ENCODE measurements around the gene SLC10A3. TPM values are rescaled to one million over a fixed set of nuclear protein-coding genes. Genes with fewer than 3 reads are reported as not detected.

Gene SLC10A3
- total and polyA plus RNA-seq, 2 of the 8 experiments (the other 6 are each of a cell fraction or from before 2014, with no cell fraction given) = 6.8 to 9.5 TPM

DNA sequence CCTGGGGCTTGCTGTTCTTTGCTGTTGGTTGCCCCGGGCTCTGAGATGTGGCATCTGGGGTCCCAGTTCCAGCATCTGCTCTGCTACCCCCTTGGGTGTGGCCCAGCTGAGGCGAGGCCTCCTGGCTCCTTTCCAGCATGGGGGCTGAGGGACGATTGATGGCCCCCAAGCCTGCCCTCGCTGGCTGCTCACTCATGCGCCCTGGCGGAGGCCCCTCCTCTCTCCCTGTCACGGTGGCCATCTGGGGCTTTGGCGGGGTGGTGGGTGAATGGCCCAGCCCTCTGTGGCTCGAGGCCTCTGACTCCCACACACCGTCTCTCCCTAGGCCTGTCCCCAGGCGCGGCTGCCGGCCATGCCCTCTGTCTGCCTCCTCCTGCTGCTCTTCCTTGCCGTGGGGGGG is 30.6 kb downstream of the SLC10A3 start:
- WGBS, 2 experiments (ENCODE audit: extremely low coverage in 1 of 2, insufficient coverage in 1 of 2, insufficient read length in 1 of 2, insufficient replicate concordance in 2 of 2, low coverage in 1 of 2, low lambda C conversion rate in 2 of 2, missing lambda C conversion rate in 1 of 2) = no CpG with 5 or more reads among the region's 14 CpGs
- H2BK12ac ChIP-seq (ENCODE audit: low read depth, low read length) = no peak overlapping the region
- H3K14ac ChIP-seq (ENCODE audit: insufficient read length) = no peak overlapping the region
- no peaks in the 10 kb centered on the region; the same call in 1 of the 2 replicates for H3K23me2 ChIP-seq (ENCODE audit: low read depth, low read length)
- H2BK5ac ChIP-seq (ENCODE audit: low read depth, low read length) = no peak overlapping the region
- FAIRE-seq = no peak
- no peaks in the 10 kb centered on the region for H3K79me1 ChIP-seq (ENCODE audit: low read depth, low read length)
- no peak for DNase-seq (ENCODE audit: low read depth in 1 of 2, low spot score in 2 of 2)
- no peak overlapping the region for H3K27ac ChIP-seq (ENCODE audit: low read depth, low read length)
- no peak overlapping the region for H4K5ac ChIP-seq (ENCODE audit: insufficient read length, low read depth, low read length)
- H4K8ac ChIP-seq (ENCODE audit: extremely low read depth, insufficient read depth, low read length) = no peak overlapping the region
- no peak overlapping the region for H3K18ac ChIP-seq (ENCODE audit: extremely low read depth, low read length)
- no peak overlapping the region for H3K4ac ChIP-seq (replicated peaks; ENCODE audit: insufficient read length, low read depth, low read length)
- H3K36me3 ChIP-seq (ENCODE audit: control insufficient read depth in 2 of 4, insufficient read depth in 4 of 4, low read length in 3 of 4) = peaks cover 0 to 8% (median 2%) of the 10 kb centered on the region in 4 experiments; a peak in 4 of 8 replicates
- no peak overlapping the region for H3K56ac ChIP-seq (replicated peaks; ENCODE audit: insufficient read length, low read depth, low read length)
- H2BK20ac ChIP-seq (ENCODE audit: low read length) = no peak overlapping the region
- H3K9me3 ChIP-seq (ENCODE audit: insufficient read depth in 2 of 2, low read depth in 1 of 2, low read length in 1 of 2) = no peaks in the 10 kb centered on the region
- ChIA-PET CTCF (ENCODE audit: partially characterized antibody) (interaction anchor here (0.9 to 2.3 kb wide), 5 partner anchors 10 to 67 kb away, joined by 3 to 11 read pairs (median 4); no protein-coding TSS in a partner anchor), POLR2A (ENCODE audit: partially characterized antibody) (interaction anchor here (0.7 to 2.8 kb wide), 11 partner anchors 10 to 91 kb away, joined by 3 to 14 read pairs (median 4); partner anchors contain the start of genes RPL10 and UBL4A)
- no peak overlapping the region for H2BK15ac ChIP-seq (ENCODE audit: low read length)
- H3K23ac ChIP-seq (ENCODE audit: insufficient read length) = no peak overlapping the region
- no peak overlapping the region for H2BK120ac ChIP-seq (replicated peaks; ENCODE audit: low read depth, low read length)
- H3K4me3 ChIP-seq (ENCODE audit: extremely low read depth in 1 of 4, insufficient read depth in 2 of 4, low read depth in 3 of 4, low read length in 4 of 4) = peak overlapping the region in 1 of 4 experiments; percentile 17; a peak in 2 of 8 replicates
- H2AK5ac ChIP-seq (ENCODE audit: low read depth, low read length) = no peak overlapping the region
- no peaks in the 10 kb centered on the region for H4K20me1 ChIP-seq (replicated peaks in 1 of 2; ENCODE audit: control insufficient read depth in 1 of 2, insufficient read depth in 2 of 2, low read length in 2 of 2)
- no peaks in the 10 kb centered on the region for H3K79me2 ChIP-seq (ENCODE audit: control insufficient read depth in 1 of 2, insufficient read depth in 2 of 2, low read length in 2 of 2)
- H3K4me1 ChIP-seq (replicated peaks in 1 of 4; ENCODE audit: control insufficient read depth in 3 of 4, insufficient read depth in 4 of 4, low read length in 3 of 4) = peaks cover 0 to 2% (median 0%) of the 10 kb centered on the region in 4 experiments; a peak in 2 of 7 replicates
- peaks cover 0 to 3% (median 0%) of the 10 kb centered on the region in 4 experiments; a peak in 1 of 7 replicates for H3K27me3 ChIP-seq (replicated peaks in 1 of 4; ENCODE audit: control insufficient read depth in 3 of 4, extremely low read depth in 1 of 4, insufficient read depth in 3 of 4, low read length in 3 of 4)
- no peak overlapping the region for H2AFZ ChIP-seq (ENCODE audit: low read length)
- H3K4me2 ChIP-seq (ENCODE audit: insufficient read depth in 1 of 2, low read depth in 2 of 2, low read length in 2 of 2) = peak overlapping the region in 1 of 2 experiments; percentile 71; a peak in 1 of 4 replicates
- no peak overlapping the region for H4K91ac ChIP-seq (replicated peaks; ENCODE audit: insufficient read length, low read length)
- no peak overlapping the region for H3K9ac ChIP-seq (replicated peaks in 1 of 4; ENCODE audit: extremely low read depth in 1 of 4, low read depth in 3 of 4, low read length in 3 of 4)
- TF ChIP-seq RAD21 (IDR thresholded peaks at IDR 0.05 in 1 of 2, conservative IDR thresholded peaks at IDR 0.05 in 1 of 2; ENCODE audit: low read depth in 2 of 2, low read length in 2 of 2) = no peak
- no peak for TF ChIP-seq TCF12 (IDR thresholded peaks at IDR 0.05; ENCODE audit: low read depth, low read length)
- TF ChIP-seq CEBPB (IDR thresholded peaks at IDR 0.05; ENCODE audit: low read depth, low read length) = no peak
- no peak for TF ChIP-seq SP4 (IDR thresholded peaks at IDR 0.05; ENCODE audit: low read length)
- no peak for TF ChIP-seq TEAD4 (IDR thresholded peaks at IDR 0.05; ENCODE audit: low read depth, low read length)

All from H1 (cell line).